ENCODE measurements around the gene SUDS3.

The SUDS3 gene

GRCh38 chr12:118456741-118457140 lies 80.4 kb downstream of the SUDS3 start:
- no peak for DNase-seq

DNA sequence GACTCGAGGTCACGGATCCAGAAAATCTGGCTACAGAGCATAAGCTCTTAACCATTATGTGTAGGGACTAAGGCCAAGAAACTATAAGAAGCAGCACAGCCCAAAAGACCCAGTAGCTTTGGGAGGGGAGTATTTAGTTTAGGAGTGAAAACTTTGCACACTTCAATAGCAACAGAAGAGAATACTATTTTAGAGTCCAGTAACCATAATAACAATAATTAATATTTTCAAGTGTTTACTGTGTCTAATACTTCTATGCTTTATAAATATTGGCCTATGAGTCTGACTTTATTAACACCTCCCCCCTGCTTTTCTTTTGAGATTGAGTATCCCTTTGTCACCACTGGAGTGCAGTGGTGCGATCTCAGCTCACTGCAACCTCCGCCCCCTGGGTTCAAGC lies 82.8 kb downstream of the SUDS3 start:
- no peak for DNase-seq

GRCh38 chr12:118463677-118464076 lies 87.3 kb downstream of the SUDS3 start:
- no peak for DNase-seq

DNA sequence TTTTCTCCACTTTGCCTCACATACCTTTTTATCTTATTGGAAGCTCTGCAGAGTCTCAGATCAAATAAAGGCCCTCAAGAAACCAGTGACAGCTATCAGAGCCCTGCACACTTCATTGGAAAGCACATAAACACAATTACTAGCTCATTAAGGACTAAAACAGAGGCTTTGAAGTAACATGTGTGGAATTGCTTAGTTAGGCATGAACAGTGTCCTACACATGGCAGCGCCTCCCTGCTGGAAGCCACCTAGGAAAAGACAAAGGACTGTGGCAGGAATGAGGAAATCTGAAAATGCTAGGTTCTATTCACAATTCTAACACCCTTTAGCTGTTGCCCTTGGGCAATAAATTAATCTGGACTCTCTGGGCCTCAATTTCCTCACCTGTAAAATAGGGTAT lies 89.4 kb downstream of the SUDS3 start:
- no peak for DNase-seq
